Measurements from ENCODE around the gene ZNRF1. TPM values are rescaled to one million over a fixed set of nuclear protein-coding genes. Genes with fewer than 3 reads are reported as not detected.

ZNRF1 gene
- total and polyA plus RNA-seq, 4 donors, result 7.9 to 10.9 (median 9.2) TPM

DNA sequence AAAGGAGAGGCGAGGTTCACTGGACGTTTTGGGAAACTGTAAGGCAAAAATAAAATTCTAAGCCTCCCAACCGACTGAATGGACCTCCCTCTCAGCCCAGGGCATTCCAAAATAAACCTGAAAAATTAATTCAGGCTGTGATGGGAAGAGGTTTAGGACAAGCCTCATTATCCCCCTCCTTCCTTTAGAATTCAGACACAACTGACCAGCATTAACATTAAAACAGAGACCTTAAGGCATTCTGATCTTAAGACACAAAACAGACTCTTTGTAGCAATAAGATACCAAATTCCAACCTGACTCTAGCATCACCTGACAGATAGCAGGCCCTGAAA, 118.1 kb downstream of the ZNRF1 start:
- DNase-seq (ENCODE audit: low spot score), result no peak
- Histone ChIP-seq H3K4me1 (ENCODE audit: control insufficient read depth in 4 of 4, insufficient read depth in 4 of 4, low read length in 3 of 4) (peaks cover 2 to 32% (median 17%) of the 10 kb centered on the region in 4 donors), H3K9ac (ENCODE audit: low read depth in 1 of 2, low read length in 2 of 2) (peak overlapping the region in 1 of 2 donors; percentile 31), H3K36me3 (ENCODE audit: control insufficient read depth in 4 of 4, insufficient read depth in 3 of 4, low read depth in 1 of 4, low read length in 3 of 4) (peaks cover 0 to 9% (median 2%) of the 10 kb centered on the region in 4 donors), H3K27me3 (ENCODE audit: control insufficient read depth in 4 of 4, insufficient read depth in 4 of 4, low read length in 3 of 4) (no peaks in the 10 kb centered on the region), H3K9me3 (ENCODE audit: control insufficient read depth in 4 of 4, low read length in 3 of 4) (peaks cover 0 to 6% (median under 1%) of the 10 kb centered on the region in 4 donors), H3K4me3 (ENCODE audit: low read depth in 1 of 3, low read length in 3 of 3) (peak overlapping the region in 1 of 3 donors; percentile 78), H3K27ac (ENCODE audit: low read depth in 1 of 2, low read length in 2 of 2) (peak overlapping the region; percentile 77 to 96)
- TF ChIP-seq YY1 (IDR thresholded peaks at IDR 0.05) (no peak), JUND (IDR thresholded peaks at IDR 0.05) (no peak), TAF1 (conservative IDR thresholded peaks at IDR 0.05) (no peak), SP1 (IDR thresholded peaks at IDR 0.05) (no peak), HNF4A (conservative IDR thresholded peaks at IDR 0.05) (no peak), GABPA (IDR thresholded peaks at IDR 0.05 in 1 of 2, conservative IDR thresholded peaks at IDR 0.05 in 1 of 2) (no peak), HNF4G (IDR thresholded peaks at IDR 0.05) (no peak), NR2F2 (IDR thresholded peaks at IDR 0.05) (no peak), EGR1 (IDR thresholded peaks at IDR 0.05; ENCODE audit: low read depth in 2 of 2) (no peak), FOXA1 (IDR thresholded peaks at IDR 0.05) (no peak), RXRA (IDR thresholded peaks at IDR 0.05) (no peak)
- TF ChIP-seq, protein P1, sequence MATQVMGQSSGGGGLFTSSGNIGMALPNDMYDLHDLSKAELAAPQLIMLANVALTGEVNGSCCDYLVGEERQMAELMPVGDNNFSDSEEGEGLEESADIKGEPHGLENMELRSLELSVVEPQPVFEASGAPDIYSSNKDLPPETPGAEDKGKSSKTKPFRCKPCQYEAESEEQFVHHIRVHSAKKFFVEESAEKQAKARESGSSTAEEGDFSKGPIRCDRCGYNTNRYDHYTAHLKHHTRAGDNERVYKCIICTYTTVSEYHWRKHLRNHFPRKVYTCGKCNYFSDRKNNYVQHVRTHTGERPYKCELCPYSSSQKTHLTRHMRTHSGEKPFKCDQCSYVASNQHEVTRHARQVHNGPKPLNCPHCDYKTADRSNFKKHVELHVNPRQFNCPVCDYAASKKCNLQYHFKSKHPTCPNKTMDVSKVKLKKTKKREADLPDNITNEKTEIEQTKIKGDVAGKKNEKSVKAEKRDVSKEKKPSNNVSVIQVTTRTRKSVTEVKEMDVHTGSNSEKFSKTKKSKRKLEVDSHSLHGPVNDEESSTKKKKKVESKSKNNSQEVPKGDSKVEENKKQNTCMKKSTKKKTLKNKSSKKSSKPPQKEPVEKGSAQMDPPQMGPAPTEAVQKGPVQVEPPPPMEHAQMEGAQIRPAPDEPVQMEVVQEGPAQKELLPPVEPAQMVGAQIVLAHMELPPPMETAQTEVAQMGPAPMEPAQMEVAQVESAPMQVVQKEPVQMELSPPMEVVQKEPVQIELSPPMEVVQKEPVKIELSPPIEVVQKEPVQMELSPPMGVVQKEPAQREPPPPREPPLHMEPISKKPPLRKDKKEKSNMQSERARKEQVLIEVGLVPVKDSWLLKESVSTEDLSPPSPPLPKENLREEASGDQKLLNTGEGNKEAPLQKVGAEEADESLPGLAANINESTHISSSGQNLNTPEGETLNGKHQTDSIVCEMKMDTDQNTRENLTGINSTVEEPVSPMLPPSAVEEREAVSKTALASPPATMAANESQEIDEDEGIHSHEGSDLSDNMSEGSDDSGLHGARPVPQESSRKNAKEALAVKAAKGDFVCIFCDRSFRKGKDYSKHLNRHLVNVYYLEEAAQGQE (IDR thresholded peaks at IDR 0.05), result no peak
- TF ChIP-seq, protein P2, sequence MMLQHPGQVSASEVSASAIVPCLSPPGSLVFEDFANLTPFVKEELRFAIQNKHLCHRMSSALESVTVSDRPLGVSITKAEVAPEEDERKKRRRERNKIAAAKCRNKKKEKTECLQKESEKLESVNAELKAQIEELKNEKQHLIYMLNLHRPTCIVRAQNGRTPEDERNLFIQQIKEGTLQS (IDR thresholded peaks at IDR 0.05), result no peak
- TF ChIP-seq, protein P3, sequence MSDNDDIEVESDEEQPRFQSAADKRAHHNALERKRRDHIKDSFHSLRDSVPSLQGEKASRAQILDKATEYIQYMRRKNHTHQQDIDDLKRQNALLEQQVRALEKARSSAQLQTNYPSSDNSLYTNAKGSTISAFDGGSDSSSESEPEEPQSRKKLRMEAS (IDR thresholded peaks at IDR 0.05), result no peak
- TF ChIP-seq, protein P4, sequence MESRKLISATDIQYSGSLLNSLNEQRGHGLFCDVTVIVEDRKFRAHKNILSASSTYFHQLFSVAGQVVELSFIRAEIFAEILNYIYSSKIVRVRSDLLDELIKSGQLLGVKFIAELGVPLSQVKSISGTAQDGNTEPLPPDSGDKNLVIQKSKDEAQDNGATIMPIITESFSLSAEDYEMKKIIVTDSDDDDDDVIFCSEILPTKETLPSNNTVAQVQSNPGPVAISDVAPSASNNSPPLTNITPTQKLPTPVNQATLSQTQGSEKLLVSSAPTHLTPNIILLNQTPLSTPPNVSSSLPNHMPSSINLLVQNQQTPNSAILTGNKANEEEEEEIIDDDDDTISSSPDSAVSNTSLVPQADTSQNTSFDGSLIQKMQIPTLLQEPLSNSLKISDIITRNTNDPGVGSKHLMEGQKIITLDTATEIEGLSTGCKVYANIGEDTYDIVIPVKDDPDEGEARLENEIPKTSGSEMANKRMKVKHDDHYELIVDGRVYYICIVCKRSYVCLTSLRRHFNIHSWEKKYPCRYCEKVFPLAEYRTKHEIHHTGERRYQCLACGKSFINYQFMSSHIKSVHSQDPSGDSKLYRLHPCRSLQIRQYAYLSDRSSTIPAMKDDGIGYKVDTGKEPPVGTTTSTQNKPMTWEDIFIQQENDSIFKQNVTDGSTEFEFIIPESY (IDR thresholded peaks at IDR 0.05), result no peak
- 35% methylated on average over 3 of the region's 3 CpGs for WGBS

DNA sequence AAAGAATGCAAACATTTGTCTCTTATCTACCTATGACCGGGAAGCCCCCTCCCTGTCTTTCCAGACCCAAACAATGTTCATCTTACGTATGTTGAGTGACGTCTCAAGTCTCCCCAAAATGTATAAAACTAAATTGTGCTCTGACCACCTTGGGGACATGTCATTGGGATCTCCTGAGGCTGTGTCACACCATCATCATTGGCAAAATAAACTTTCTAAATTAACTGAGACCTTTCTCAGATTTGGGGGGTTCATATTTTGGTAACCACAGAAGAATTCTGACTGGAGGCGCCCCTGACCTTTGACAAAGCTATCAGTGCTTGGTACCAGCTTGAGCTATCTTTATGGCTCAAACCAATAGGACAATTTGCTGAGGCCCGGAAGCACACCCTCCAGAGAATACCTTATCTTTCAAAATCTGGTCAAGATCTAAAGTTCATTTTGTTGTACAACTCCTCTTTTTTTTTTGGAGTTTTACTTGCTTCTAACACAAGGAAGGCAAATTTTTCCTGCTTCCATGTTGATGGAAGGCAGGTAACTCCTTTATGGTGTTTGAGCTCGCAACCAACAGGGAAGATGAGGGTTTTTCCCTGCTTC, 120.2 kb downstream of the ZNRF1 start:
- Histone ChIP-seq H3K9me3 (ENCODE audit: control insufficient read depth in 4 of 4, low read length in 3 of 4) (peaks cover 0 to 9% (median 3%) of the 10 kb centered on the region in 4 donors), H3K4me3 (ENCODE audit: low read depth in 1 of 3, low read length in 3 of 3) (peak overlapping the region; percentile 53 to 59 (median 57)), H3K9ac (ENCODE audit: low read depth in 1 of 2, low read length in 2 of 2) (peak overlapping the region; percentile 56 to 72), H3K36me3 (ENCODE audit: control insufficient read depth in 4 of 4, insufficient read depth in 3 of 4, low read depth in 1 of 4, low read length in 3 of 4) (peaks cover 0 to 4% (median 0%) of the 10 kb centered on the region in 4 donors), H3K4me1 (ENCODE audit: control insufficient read depth in 4 of 4, insufficient read depth in 4 of 4, low read length in 3 of 4) (peaks cover 2 to 24% (median 14%) of the 10 kb centered on the region in 4 donors), H3K27me3 (ENCODE audit: control insufficient read depth in 4 of 4, insufficient read depth in 4 of 4, low read length in 3 of 4) (no peaks in the 10 kb centered on the region), H3K27ac (ENCODE audit: low read depth in 1 of 2, low read length in 2 of 2) (peak overlapping the region; percentile 74 to 77)
- 57% methylated on average over 6 of the region's 6 CpGs for WGBS
- no peak for TF ChIP-seq TAF1 (conservative IDR thresholded peaks at IDR 0.05)
- TF ChIP-seq FOXA1 (IDR thresholded peaks at IDR 0.05), result no peak
- no peak for TF ChIP-seq FOXA2 (IDR thresholded peaks at IDR 0.05)
- TF ChIP-seq HNF4A (conservative IDR thresholded peaks at IDR 0.05), result peak; percentile 65 to 70
- peak; percentile 36 for TF ChIP-seq YY1 (IDR thresholded peaks at IDR 0.05)
- DNase-seq (ENCODE audit: low spot score), result no peak
